HG03097 (cell line): ENCODE measurements around the gene INTS11.
"Not testable (repeated sequence)": the region's sequence is repeated elsewhere in the genome, so short reads cannot be mapped to it uniquely, and the experiment has no call there.

Experiments used
- ATAC-seq: cut with Tn5 transposase; IDR thresholded peaks from one replicate; pipeline ENCODE4 v1.9.1; 2021; ENCODE audit not compliant: unreplicated experiment, low FRiP score

Gene INTS11

DNA sequence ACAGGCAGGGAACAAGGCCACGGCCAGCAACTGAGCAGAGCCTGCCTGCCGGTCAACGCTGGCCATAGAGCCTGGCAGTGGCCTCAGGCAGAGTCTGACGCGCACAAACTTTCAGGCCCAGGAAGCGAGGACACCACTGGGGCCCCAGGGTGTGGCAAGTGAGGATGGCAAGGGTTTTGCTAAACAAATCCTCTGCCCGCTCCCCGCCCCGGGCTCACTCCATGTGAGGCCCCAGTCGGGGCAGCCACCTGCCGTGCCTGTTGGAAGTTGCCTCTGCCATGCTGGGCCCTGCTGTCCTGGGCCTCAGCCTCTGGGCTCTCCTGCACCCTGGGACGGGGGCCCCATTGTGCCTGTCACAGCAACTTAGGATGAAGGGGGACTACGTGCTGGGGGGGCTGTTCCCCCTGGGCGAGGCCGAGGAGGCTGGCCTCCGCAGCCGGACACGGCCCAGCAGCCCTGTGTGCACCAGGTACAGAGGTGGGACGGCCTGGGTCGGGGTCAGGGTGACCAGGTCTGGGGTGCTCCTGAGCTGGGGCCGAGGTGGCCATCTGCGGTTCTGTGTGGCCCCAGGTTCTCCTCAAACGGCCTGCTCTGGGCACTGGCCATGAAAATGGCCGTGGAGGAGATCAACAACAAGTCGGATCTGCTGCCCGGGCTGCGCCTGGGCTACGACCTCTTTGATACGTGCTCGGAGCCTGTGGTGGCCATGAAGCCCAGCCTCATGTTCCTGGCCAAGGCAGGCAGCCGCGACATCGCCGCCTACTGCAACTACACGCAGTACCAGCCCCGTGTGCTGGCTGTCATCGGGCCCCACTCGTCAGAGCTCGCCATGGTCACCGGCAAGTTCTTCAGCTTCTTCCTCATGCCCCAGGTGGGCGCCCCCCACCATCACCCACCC is 6.9 kb upstream of the INTS11 start, which contains the start of gene TAS1R3:
Gene TAS1R3 (plus strand): TSS at position 213 of the 898 bp plus-strand sequence. CDS start 66 bp downstream, at position 279.
- no peak for ATAC-seq

- ATAC-seq, result no peak
These were observed 6.1 kb upstream of the INTS11 start for GRCh38 chr1:1330366-1331067.

DNA sequence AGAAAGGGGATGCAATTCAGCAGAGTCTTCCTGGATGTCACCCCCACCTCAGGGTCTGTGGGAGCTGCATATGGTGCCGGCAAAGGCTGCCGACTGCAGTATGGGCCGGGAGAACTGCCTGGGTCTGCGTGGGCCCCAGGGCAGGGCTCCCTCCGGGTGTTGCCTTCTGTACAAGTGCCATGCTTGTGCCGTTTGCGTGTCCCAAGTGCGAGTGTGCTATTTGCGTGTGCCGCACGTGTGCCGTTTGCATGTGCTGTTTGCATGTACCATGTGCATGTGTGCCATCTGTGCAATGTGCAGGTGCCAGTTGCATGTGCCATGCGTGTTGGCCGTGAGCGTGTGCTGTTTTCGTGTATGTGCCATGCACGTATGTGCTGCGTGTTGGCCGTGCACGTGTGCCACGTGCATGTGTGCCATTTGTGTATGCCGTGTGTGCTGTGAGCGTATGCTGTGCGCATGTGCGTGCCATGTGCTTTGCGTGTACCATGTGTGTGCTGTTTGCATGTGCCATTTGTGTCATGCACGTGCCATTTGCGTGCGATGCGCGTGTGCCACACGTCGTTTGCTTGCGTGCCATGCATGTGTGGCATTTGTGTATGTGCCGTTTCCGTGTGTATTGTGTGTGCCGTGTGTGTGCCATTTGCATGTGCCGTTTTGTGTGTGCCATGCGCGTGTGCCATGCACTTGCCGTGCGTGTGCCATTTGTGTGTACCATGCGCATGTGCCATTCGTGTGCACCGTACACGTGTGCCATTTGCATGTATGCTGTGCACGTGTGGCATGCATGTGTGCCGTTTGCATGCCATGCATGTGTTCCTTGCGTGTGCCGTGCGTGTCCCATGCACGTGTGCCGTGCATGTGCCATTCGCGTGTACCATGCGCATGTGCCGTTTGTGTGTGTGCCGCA is 5.1 kb upstream of the INTS11 start:
- no peak for ATAC-seq

DNA sequence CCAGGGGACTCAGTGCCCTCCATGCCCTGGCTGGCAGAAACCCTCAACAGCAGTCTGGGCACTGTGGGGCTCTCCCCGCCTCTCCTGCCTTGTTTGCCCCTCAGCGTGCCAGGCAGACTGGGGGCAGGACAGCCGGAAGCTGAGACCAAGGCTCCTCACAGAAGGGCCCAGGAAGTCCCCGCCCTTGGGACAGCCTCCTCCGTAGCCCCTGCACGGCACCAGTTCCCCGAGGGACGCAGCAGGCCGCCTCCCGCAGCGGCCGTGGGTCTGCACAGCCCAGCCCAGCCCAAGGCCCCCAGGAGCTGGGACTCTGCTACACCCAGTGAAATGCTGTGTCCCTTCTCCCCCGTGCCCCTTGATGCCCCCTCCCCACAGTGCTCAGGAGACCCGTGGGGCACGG is 3.8 kb upstream of the INTS11 start:
- ATAC-seq, result no peak

DNA sequence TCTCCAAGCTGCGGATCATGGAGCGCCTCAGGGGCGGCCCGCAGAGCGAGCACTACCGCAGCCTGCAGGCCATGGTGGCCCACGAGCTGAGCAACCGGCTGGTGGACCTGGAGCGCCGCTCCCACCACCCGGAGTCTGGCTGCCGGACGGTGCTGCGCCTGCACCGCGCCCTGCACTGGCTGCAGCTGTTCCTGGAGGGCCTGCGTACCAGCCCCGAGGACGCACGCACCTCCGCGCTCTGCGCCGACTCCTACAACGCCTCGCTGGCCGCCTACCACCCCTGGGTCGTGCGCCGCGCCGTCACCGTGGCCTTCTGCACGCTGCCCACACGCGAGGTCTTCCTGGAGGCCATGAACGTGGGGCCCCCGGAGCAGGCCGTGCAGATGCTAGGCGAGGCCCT is 2.8 kb upstream of the INTS11 start:
- no peak for ATAC-seq

GRCh38 chr1:1326075-1326605 is 1.7 kb upstream of the INTS11 start:
- no peak for ATAC-seq

- ATAC-seq, result no peak
These were observed 1.0 kb upstream of the INTS11 start for GRCh38 chr1:1325288-1326074.

DNA sequence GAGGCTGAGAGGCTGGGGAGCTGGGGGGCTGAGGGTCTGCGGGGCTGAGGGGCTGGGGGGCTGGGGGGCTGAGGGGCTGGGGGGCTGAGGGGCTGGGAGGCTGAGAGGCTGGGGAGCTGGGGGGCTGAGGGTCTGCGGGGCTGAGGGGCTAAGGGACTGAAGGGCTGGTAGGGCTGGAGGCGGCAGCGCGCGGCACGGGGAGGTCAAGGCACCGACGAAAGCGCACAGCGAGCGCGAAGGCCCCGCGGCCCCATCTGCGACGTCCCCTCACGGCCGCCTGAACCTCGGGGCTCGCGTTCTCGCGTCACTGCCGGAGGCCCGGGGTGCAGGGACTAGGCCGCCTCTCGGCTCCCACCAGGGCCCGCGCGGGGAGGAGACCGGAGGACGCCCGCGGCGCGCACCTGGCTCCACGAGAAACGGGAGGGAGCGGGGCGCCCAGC is 356 bp downstream of the INTS11 start:
- no peak for ATAC-seq

DNA sequence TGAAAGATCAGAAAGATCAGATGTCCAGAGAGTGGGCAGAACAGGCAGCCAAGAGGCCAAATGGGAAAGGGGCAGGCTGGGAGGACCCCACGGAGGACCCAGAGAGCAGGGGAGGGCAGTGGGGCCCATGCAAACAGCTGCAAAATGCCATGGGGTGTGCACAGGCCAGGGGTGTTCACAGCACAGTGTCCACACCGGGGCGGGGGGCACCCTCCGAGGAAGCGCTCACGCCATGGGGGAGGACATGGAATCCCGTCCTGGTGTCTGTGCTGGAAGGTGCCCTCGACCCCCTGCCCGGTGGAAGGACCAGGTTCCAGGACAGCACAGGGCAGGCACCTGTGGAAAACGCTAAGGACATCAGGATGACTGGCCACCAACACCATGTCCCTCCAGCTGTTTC is 1.5 kb downstream of the INTS11 start:
- no peak for ATAC-seq

- ATAC-seq, result no peak
These were observed 2.0 kb downstream of the INTS11 start for GRCh38 chr1:1322418-1322817.

DNA sequence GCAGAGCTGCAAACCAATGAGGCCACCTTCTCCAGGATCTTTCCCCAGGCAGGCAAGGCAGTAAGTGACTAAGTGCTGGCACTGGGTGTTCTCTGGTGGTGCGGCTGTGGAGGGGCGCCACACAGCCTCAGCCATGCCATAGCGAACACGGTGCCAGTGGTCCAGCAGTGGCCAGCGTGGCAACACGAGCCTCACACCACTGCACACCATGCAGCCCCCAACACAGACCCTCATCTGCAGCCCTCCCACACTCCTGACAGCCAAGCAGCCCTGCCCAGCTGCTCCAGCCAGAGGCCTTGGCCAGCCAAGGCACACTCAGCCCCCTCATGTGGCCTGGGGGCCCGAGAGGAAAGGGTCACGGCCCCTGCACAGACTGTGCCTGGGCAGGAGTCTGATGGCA is 3.0 kb downstream of the INTS11 start:
- no peak for ATAC-seq

DNA sequence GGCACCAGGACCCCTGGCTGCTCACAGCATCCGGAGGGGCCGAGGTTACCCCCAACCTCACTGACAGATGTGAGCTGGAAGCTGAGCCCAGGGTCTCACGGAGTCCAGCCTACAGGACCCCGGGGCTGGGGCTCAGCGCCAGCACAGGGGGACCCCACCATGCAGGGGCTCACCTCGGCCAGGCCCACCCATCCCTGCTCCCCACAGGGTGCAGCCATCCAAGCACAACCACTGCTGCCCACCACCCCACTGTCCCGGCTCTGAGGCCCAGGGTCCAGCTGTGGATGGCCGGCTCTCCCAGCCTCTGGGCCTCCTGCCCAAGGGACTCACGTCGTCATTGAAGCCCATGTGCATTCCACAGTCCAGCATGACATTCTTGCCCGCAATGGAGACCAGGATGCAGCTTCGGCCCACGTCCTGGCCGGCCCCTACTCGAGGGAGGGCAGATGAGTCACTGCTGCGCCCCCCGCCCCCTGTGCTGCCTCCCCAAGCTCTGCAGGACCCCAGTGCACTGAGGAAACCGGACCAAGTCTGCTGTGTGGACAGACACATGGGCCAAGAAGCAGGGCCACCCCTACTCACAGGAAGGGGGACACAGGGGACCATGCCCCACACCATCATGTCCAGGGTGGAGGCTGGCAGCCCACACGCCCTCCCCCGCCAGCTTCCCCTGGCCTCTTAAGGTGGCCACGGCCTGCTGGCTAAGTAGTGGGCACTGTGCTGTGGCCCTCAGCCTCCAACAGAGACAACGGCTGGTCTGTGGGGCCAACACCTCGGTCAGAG is 3.6 kb downstream of the INTS11 start:
- no peak for ATAC-seq

DNA sequence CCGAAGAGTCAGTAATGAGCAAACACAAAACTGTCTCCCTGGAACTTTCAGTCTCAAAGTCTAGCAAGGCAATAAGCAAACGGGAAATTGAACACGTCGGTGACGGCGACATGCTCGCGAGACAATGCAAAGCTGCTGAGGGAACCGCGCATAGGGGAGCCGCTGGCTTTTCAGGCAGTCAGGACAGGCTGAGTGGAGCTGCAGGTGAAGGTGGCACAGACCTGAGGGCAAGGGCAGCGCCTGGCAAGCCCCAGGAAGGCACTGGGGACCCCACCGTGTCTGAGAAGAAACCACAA is 4.9 kb downstream of the INTS11 start:
- no peak for ATAC-seq

GRCh38 chr1:1318777-1319645 is 5.4 kb downstream of the INTS11 start:
- no peak for ATAC-seq

DNA sequence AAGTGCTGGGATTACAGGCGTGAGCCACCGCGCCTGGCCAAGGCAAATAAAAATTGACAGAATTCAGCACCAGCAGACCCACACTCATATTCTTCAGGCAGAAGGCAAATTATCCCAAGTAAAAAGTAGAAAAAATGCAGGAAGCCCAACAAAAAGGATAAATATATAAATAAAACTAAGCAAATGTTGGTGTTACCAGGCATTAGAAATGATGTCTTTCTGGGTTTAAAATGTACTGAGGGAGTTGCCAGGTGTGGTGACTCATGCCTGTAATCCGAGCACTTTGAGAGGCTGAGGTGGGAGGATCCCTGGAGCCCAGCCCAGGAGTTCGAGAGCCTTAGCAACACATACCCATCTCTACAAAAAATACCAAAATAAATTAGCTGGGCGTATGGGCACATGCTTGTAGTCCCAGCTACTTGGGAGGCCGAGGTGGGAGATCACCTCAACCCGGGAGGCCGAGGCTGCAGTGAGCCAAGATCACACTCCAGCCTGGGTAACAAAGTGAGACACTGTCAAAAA is 6.3 kb downstream of the INTS11 start:
- ATAC-seq, result no peak

DNA sequence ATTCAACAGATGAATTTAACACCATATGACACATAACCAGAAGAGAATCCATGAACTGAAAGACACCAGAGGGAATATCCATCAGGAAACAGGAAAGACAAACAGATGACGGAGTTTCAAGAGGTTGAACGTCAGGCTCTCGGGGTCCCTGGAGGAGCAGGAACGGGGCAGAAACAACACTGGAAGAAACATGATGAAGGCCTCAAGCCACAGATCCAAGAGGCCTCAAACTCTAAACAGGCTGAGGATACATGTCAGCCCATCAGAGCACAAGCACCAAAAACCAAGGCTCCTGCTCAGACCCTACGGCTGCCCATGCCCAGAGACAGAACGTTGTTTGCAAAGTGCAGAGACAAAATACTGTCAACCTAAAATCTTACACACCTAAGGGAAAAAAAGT is 7.0 kb downstream of the INTS11 start:
- ATAC-seq, result no peak

- not testable (repeated sequence) for ATAC-seq
These were observed 8.3 kb downstream of the INTS11 start for GRCh38 chr1:1316199-1316598.

- no peak for ATAC-seq
These were observed 9.0 kb downstream of the INTS11 start for GRCh38 chr1:1315435-1315954.
